Erythroblast (primary cell): Measurements from ENCODE around the gene TAF3.

Experiments used
- GATA1 ChIP-seq: IDR thresholded peaks from 2 replicates; pipeline ENCODE4 v1.6.1; 2011; ENCODE audit warnings: low read depth, mild to moderate bottlenecking, control low read depth, low read length, moderate library complexity
- POLR2A ChIP-seq: IDR thresholded peaks from 2 replicates; pipeline ENCODE4 v1.6.1; 2011; ENCODE audit warnings: mild to moderate bottlenecking, low read length

DNA sequence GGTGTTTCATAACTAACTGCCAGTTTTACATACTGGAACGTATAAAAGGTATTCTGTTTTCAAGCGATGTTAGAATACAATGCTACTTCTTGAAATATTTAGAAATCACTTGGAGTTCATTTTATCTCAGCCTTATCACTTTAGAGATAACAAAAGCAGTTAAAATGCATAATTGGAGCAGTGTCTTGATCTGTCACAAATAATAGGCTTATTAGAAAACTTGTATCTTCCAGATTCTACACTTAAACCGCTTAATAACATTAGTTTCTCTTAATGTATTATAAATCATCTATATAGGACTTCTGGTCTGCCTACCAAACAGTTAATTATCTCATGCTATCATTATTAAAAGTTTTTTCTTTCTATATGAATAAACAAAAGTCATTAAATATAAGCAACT is 104.4 kb downstream of the TAF3 start:
- no peak for TF ChIP-seq POLR2A
- TF ChIP-seq GATA1, result no peak
